ENCODE results near the gene CCDC197.
A peak's percentile ranks its signal among the peaks of the same experiment; 100 is the strongest.

CCDC197 gene

DNA sequence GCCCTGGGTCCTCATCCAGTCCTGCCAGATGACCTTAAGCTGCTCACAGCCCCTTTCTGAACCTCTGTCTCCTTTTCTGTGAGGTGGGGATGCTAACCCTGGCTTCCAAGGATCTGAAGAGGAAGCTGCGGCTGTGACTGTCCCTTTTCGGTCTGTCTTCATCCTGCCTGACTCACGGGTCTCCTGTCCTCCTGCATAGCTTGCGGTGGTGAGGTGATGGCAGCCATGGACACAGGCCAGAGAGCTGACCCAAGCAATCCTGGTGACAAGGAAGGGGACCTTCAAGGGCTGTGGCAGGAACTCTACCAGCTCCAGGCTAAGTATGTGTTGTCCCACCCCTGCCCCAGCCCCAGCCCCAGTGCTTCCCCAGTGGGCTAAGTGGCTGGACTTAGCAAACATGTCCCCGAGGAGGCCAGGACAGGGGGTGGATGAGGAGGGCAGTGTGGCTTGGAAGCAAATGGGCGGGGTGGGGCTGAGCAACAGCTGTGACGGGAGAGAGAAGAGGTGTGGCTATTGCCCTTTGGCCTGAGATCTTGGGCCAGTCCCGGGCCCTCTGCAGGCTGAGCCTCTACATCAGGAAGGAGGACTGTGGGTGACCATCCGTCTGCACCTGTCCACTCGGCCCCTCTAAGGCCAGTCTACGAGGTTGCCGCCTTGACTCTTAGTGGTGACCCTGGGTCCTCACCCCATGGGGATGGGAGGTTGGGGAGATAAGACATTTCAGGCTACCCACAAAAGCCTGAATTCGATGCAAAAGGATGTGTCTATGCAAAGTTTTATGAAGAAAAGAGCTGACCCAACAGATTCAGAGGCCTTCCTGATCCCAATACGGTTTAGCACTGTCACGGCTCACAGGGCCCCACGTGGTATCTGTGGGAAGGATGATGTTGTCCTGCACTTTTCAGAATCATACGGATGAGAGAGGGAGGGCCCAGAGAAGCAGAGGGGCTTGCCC is 1.1 kb downstream of the CCDC197 start:
- Mint-ChIP-seq H3K36me3 (no peaks in the 10 kb centered on the region), H3K9me3 (no peaks in the 10 kb centered on the region), H3K4me1 (peaks cover 17% of the 10 kb centered on the region), H3K4me3 (no peak overlapping the region), H3K27ac (no peak overlapping the region), H3K27me3 (peaks cover 69% of the 10 kb centered on the region)
- ATAC-seq: no peak

DNA sequence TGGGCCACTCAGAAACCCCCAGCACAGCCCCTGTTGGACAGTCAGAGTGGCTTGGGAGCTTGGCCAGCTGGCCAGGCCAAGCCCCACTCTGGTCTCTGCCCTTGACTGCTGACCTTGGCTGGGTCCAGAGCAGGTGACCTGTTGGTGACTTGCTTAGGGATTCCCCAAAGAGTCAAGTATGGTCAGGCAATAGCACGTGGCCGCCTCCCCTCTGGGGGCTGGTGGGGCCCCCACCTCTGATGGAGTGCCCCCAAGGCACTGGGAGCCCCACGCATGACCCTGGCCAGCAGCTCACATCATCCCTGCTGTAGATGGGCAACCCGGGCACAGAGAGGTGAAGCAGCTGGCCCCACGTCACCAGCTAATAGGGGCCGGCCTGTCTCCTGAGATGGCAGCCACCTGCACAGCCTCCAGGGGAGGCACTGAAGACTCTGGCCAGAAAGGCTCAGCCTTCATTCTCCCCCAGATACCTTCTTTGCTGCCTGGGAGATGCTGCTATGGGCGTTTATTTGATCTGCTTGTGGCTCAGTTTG is 1.8 kb downstream of the CCDC197 start:
- Mint-ChIP-seq H3K36me3 (no peaks in the 10 kb centered on the region), H3K27ac (no peak overlapping the region), H3K27me3 (peaks cover 76% of the 10 kb centered on the region), H3K4me1 (peaks cover 17% of the 10 kb centered on the region), H3K9me3 (no peaks in the 10 kb centered on the region), H3K4me3 (no peak overlapping the region)
- no peak for ATAC-seq

DNA sequence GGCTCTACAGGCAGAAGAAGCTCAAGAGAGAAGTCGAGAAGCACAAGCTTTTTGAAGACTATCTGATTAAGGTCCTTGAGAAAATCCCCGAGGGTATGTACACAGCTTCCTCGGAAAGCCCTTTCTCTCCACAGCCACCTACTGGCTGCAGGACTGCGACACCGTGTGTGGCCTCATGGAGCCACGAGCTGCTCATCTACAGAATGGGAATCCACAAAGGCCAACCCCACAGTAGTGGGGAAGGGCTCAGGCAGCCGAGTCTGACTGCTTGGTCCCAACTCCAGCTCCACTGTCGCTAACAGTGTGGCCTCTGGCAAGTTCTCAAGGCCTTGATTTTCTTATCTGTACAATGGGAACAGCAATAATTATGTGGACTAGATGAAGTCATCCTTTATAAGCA is 2.5 kb downstream of the CCDC197 start:
- Mint-ChIP-seq H3K36me3 (no peaks in the 10 kb centered on the region), H3K9me3 (no peaks in the 10 kb centered on the region), H3K27me3 (peaks cover 83% of the 10 kb centered on the region), H3K27ac (no peak overlapping the region), H3K4me3 (no peak overlapping the region), H3K4me1 (peaks cover 17% of the 10 kb centered on the region)
- no peak for ATAC-seq

DNA sequence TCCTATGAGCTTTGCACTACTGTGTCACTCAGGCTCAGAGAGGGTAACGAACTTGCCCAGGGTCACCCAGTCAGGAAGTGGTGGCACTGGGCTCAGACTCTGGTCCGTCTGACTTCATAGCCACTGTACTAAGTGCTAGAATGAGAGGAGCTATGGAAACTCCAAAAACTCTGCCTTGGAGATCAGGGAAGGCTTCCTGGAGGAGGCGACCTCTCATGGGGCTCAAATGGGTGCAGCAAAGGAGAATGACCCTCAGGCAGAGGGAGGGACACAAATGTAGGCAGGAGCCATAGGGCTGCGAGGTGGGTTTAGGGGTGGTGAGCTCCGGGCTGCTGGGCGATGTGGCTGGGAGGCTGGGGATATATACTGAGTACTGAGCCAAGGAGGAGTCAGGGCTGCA is 3.2 kb downstream of the CCDC197 start:
- H3K9me3 Mint-ChIP-seq: no peaks in the 10 kb centered on the region
- H3K27ac Mint-ChIP-seq: no peak overlapping the region
- no peak for ATAC-seq
- H3K4me3 Mint-ChIP-seq: no peak overlapping the region
- no peaks in the 10 kb centered on the region for H3K36me3 Mint-ChIP-seq
- peaks cover 17% of the 10 kb centered on the region for H3K4me1 Mint-ChIP-seq
- H3K27me3 Mint-ChIP-seq: peaks cover 88% of the 10 kb centered on the region

DNA sequence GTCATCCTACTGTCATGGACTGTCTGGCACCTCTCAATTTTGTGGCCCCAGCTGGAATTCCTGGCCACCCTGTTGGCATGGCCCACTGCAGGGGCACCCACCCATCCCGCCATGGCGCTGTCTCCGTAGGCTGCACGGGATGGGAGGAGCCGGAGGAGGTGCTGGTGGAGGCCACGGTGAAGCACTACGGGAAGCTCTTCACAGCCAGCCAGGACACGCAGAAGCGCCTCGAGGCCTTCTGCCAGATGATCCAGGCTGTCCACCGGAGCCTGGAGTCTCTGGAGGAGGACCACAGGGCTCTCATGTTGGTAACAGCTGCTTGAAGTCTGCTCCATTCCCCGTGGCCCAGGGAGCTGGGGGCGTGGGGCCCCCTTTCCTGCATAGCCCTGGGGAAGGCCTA is 3.9 kb downstream of the CCDC197 start:
- peaks cover 17% of the 10 kb centered on the region for H3K4me1 Mint-ChIP-seq
- H3K27ac Mint-ChIP-seq: no peak overlapping the region
- H3K9me3 Mint-ChIP-seq: no peaks in the 10 kb centered on the region
- H3K4me3 Mint-ChIP-seq: no peak overlapping the region
- H3K36me3 Mint-ChIP-seq: no peaks in the 10 kb centered on the region
- peaks cover 86% of the 10 kb centered on the region for H3K27me3 Mint-ChIP-seq
- no peak for ATAC-seq

DNA sequence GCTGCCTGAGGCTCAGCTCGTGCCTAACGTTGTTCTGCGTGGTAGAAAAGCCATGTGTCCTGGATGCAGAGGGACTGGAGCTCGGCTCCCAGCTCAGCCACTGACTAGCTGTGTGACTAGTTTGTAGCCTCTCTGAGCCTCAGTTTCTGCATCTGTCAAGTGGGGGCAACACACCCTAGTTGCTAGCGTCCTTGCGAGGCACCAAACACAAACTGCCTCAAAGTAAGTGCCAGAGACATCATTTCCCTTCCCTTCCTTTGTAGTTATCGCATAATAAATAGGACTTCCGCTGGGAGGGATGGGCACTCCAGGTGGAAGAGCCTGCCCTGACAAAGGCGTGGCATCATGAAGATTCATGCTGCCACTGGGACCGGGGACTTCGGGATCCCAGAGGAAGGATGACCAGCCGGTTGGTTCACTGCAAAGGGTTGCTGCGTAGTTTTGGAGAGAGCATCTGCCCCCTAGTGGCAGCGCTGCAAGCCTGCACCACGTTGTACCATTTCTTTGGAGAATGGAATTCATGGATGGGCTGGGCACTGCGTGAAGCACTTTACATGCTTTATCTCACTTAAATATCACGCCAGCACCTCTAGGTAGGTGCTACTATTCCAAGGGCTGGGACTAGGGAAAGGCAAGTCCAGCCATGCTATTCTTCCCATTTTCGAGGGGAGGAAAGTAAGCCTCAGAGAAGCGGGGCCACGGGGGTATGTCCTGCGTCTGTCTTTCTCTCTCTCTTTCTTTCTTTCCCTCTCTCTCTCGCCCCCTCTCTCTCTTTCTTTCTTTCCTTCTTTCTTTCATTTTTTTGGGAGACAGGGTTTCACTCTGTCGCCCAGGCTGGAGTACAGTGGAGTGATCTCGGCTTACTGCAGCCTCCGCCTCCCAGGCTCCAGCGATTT is 4.6 kb downstream of the CCDC197 start:
- ATAC-seq: peak; percentile 68
- H3K27me3 Mint-ChIP-seq: peaks cover 78% of the 10 kb centered on the region
- no peaks in the 10 kb centered on the region for H3K36me3 Mint-ChIP-seq
- peak overlapping the region; percentile 20 for H3K27ac Mint-ChIP-seq
- peak overlapping the region; percentile 4 for H3K4me3 Mint-ChIP-seq
- no peaks in the 10 kb centered on the region for H3K9me3 Mint-ChIP-seq
- peaks cover 17% of the 10 kb centered on the region for H3K4me1 Mint-ChIP-seq

DNA sequence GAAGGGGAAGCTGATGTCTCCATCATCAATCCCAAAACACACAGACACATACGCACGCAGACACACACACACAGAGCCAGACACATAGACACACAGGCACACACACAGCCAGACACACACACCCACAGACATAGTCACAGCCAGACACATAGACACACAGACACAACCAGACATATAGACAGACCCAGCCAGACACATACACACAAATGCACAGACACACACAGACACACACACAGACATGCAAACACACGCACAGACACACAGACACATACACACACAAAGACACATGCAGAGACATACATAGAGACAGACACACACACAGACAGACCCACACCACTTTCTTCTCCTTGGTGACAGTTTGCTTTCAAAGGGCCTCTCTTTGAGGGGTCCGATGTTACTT is 6.3 kb downstream of the CCDC197 start:
- Mint-ChIP-seq H3K36me3 (no peaks in the 10 kb centered on the region), H3K9me3 (no peaks in the 10 kb centered on the region), H3K4me3 (no peak overlapping the region), H3K27ac (no peak overlapping the region), H3K4me1 (peaks cover 17% of the 10 kb centered on the region), H3K27me3 (peaks cover 72% of the 10 kb centered on the region)
- ATAC-seq: no peak

DNA sequence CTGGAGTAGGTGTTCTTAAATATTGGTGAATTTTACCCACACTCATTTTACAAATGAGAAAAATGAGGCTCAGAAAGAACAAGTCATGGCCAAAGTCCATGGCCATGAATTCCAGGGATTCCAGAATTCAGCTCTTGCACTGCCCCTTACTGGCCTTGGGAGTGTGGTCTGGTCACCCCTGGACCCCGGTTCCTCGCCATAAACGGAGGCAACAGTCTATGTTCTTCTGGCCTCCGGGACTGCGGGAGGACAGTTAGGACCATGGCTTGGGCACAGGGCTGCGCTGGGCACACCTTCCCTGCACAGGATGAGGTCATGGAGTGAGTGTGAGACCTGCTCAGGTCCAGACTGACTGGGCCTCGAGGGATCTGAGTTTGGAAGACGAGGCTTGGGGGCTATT is 6.9 kb downstream of the CCDC197 start:
- no peak for ATAC-seq
- Mint-ChIP-seq H3K27ac (no peak overlapping the region), H3K27me3 (peaks cover 73% of the 10 kb centered on the region), H3K4me1 (peaks cover 17% of the 10 kb centered on the region), H3K9me3 (no peaks in the 10 kb centered on the region), H3K4me3 (no peak overlapping the region), H3K36me3 (no peaks in the 10 kb centered on the region)

DNA sequence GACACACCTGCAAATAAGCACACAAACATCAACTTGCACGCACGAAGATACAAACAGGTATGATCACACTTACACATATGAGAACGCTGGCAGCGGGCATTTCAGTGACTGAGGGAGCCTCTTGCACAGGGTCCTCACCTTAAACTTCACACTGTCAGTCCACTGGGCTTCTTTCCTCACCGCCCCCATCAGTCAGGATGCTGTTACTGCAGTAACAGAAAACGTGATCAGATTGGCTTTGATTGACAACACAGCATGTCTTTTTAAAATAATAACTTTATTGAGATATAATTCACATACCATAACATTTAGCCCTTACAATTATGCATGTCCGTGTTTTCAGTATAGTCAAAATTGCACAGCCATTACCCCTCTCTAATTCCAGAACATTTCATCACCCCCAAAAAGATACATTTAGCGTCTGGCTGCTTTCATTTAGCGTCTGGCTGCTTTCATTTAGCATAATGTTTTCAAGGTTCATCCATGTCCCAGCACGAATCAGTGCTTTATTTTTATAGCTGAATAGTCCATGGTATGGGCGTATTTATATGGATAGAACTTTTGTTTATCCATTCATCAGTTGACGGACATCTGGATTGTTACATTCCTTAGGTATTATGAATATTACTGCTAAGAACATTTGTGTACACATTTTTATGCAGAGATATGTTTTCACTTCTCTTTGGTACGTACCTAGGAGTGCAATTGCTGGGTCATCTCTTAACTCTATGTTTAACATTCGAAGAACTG is 8.4 kb downstream of the CCDC197 start:
- Mint-ChIP-seq H3K36me3 (no peaks in the 10 kb centered on the region), H3K9me3 (no peaks in the 10 kb centered on the region), H3K4me3 (no peak overlapping the region), H3K27ac (no peak overlapping the region), H3K27me3 (peaks cover 73% of the 10 kb centered on the region), H3K4me1 (peaks cover 17% of the 10 kb centered on the region)
- ATAC-seq: no peak

DNA sequence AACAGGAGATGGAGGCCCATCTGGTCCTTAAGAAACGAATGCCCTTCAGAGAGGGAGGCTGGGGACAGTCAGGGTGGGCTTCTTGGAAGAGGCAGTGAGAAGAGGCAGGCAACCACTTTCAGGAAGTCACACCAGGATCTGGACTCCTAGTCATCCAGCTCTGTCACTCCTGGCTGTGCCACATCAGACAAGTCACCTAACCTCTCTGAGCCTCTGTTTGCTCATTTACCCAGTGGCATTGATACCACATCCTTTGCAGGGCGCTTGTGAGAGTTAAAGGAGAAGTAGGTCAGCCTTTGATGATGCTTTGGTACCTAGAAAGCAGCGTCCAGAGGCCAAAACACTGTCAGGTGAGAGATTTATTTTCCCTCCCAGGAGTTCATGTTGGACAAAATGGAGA is 11.1 kb downstream of the CCDC197 start:
- H3K4me3 Mint-ChIP-seq: no peak overlapping the region
- no peak overlapping the region for H3K27ac Mint-ChIP-seq
- ATAC-seq: no peak
- no peaks in the 10 kb centered on the region for H3K36me3 Mint-ChIP-seq
- H3K9me3 Mint-ChIP-seq: no peaks in the 10 kb centered on the region
- peaks cover 6% of the 10 kb centered on the region for H3K4me1 Mint-ChIP-seq
- peaks cover 81% of the 10 kb centered on the region for H3K27me3 Mint-ChIP-seq

DNA sequence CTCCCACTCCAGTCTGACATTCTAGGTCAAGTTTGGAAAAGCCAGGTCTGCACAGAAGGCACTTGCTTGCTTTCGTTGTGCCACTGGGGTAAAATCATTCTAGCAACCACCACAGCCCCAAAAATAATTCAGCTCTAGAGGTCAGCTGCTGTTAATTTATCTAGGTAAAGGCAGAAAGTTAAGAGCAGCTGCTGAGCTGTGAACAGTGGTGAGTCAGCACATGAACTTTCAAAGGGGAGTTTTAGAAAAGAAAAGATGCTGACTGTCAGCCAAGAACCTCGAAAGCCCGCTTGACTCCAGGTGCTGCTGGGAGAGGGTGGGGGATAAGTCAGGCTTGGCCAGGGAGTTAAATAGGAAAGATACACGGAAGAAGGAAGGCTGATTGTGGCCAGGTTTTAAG is 12.7 kb downstream of the CCDC197 start:
- Mint-ChIP-seq H3K36me3 (no peaks in the 10 kb centered on the region), H3K9me3 (no peaks in the 10 kb centered on the region), H3K27me3 (peaks cover 78% of the 10 kb centered on the region), H3K4me1 (peaks cover 6% of the 10 kb centered on the region), H3K4me3 (no peak overlapping the region), H3K27ac (no peak overlapping the region)
- ATAC-seq: peak; percentile 24

DNA sequence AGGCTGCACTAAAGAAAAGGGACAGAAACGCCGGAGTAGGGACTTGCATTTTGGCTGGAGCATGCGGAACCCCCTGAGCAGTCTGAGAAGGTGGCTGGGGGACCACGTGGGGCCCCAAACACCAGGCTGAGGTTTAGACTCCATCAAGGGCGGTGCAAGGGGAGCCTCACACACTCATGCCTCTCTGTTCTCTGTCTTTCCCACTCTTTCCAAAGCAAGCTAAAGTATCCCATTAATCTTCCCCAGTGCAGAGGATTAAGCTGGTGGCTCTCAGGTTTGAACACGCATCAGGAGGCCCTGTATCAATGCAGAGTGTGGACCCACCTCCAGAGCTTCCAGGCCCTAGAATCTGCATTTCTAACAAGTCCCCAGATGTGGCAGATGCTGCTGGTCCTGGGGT is 13.5 kb downstream of the CCDC197 start:
- ATAC-seq: no peak
- H3K4me1 Mint-ChIP-seq: peaks cover 6% of the 10 kb centered on the region
- no peak overlapping the region for H3K27ac Mint-ChIP-seq
- peaks cover 75% of the 10 kb centered on the region for H3K27me3 Mint-ChIP-seq
- no peak overlapping the region for H3K4me3 Mint-ChIP-seq
- H3K36me3 Mint-ChIP-seq: no peaks in the 10 kb centered on the region
- H3K9me3 Mint-ChIP-seq: no peaks in the 10 kb centered on the region

DNA sequence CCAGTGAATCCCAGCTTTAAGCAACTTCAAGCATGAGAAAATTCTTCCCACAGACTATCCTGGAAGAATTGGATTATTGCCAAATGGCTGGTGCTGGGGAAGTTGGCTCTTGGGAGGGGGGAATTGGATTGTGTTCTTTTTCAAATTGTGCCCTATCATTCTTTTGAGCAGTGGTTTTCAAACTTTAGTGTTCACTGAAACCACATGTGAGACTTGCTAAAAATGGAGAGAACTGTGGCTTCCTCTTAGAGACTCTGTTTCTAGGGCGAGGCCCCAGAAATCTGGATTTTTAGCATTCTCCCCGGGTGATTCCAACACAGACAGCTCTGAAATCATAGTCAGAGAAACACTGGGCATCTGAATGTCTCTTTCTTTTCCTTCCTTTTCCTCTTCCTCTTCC is 14.7 kb downstream of the CCDC197 start:
- H3K36me3 Mint-ChIP-seq: no peaks in the 10 kb centered on the region
- H3K4me3 Mint-ChIP-seq: no peak overlapping the region
- H3K9me3 Mint-ChIP-seq: no peaks in the 10 kb centered on the region
- ATAC-seq: no peak
- H3K27ac Mint-ChIP-seq: no peak overlapping the region
- H3K4me1 Mint-ChIP-seq: peaks cover 6% of the 10 kb centered on the region
- H3K27me3 Mint-ChIP-seq: peaks cover 80% of the 10 kb centered on the region

DNA sequence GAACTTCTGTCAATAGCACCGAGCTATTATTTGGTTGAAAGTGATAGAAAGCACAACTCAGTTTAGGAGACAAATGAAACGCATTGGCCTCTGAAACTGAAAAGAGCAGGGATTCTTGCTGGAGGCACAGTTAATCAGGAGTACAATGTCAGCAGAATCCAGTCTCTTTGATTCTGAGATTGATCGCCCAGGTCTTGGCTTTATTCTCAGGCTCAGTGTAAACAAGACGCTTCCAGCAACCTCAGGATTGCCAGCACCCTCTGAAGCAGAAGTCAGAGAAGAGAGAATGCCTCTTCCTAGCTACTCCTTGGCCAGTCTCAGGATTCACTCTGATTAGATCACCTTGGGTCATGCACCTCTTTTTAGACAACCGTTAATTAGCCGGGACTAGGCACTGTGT is 17.3 kb downstream of the CCDC197 start:
- ATAC-seq: no peak
- Mint-ChIP-seq H3K4me3 (no peak overlapping the region), H3K27me3 (peaks cover 64% of the 10 kb centered on the region), H3K36me3 (no peaks in the 10 kb centered on the region), H3K27ac (no peak overlapping the region), H3K9me3 (no peaks in the 10 kb centered on the region), H3K4me1 (peaks cover 6% of the 10 kb centered on the region)

DNA sequence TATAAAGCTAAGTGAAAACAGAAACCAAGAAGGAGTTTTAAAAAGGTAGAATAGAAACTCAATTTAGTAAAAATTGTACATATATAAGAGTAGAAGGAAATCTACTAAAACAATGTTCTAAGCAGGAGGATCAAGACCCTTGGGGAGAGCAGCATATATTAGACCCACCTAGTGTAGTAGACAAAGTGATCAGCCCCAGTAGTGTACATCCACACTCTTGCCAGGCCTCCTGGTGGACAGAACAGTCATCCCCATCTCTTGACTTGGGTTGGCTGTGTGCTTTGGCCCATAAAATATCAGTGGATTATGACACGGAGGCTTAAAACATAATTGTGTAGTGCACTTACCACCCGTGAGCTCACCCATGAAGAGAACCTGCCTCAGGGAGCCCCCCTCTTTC is 18.1 kb downstream of the CCDC197 start:
- H3K27ac Mint-ChIP-seq: no peak overlapping the region
- H3K4me1 Mint-ChIP-seq: no peaks in the 10 kb centered on the region
- peaks cover 61% of the 10 kb centered on the region for H3K27me3 Mint-ChIP-seq
- H3K36me3 Mint-ChIP-seq: no peaks in the 10 kb centered on the region
- no peak overlapping the region for H3K4me3 Mint-ChIP-seq
- H3K9me3 Mint-ChIP-seq: no peaks in the 10 kb centered on the region
- no peak for ATAC-seq

Measured in stimulated activated memory B cell treated with anti-CD40 and anti-IgM and Interleukin-4, amounts not matched to agents 10 μg/mL and 1 μg/mL and 100 μg/mL, for 72 hours (primary cell).